C4-2B (cell line): ENCODE data around the gene ROBO3.

ENCODE experiments used
- CTCF ChIP-seq: fragments of 450-650 bp; conservative IDR thresholded peaks from 2 replicates; pipeline ENCODE4 v1.5.1; 2017; ENCODE audit warnings: mild to moderate bottlenecking
- ZFX ChIP-seq: fragments of 450-650 bp; IDR thresholded peaks from 2 replicates; pipeline ENCODE4 v1.6.1; 2017

GRCh38 chr11:124872280-124872679 is 7.0 kb downstream of the ROBO3 start:
- no peak for TF ChIP-seq CTCF
- no peak for TF ChIP-seq ZFX
